Stimulated activated naive CD8-positive, alpha-beta T cell treated with anti-CD3 and anti-CD28 coated beads, Interleukin-15, Interleukin-2, amounts not matched to agents 100 U/mL and 50 U/mL, for 24 hours (primary cell): ENCODE data around the gene ADAMTS3.

Experiments
- ATAC-seq: fragments of 150-1000 bp; cut with Tn5 transposase; one replicate; pipeline ENCODE4 v1.10.0; 2021
- DNase-seq: peaks from one replicate; pipeline ENCODE4 v3.0.0; 2021

The ADAMTS3 gene

DNA sequence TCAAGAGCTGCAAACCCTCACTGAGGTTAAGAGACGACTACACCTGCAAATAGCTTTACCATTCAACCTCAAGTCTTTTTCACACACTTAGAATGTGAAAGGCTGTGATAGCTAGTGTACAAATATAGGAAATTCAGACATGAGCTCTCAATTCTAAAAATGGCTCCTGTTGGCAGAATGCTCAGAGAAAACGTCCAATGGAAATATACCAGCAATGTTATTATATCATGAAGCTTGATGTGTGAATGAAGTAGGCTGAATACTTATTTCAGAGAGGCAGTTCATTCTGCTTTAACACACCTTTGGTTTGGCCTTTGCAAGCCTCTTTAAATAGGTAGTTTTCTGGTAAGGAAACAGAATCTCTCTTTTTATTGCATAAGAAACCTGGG is 227.6 kb downstream of the ADAMTS3 start:
- ATAC-seq (no peak), DNase-seq (no peak)

DNA sequence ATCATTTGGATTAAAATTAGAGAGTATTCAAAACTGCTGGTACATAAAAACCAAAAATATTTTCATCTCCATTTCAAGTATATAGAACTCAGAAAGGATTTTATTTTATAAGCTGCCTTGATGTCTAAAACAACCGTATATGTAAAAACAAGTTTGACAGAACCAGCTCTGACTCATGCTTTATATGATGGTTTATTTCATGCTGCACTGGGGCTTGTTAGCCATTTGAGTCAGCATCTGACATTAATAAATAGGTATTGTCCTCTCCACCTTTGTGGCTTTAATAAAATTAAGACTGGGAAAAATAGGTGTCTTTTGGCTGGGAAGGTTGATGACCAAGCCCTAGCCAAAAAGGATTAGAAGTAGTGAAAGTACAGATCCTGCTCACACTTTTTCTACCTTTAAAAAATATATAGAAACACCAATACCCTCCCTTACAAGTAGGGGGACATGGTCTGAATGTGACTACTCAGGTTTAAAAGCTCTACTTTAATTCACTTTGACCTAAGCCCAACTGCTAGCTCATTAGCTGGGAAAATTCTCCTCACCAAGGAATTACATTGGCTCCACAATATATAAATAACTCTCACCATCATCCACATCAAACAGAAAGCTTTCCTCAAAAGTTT is 228.1 kb downstream of the ADAMTS3 start:
- ATAC-seq = no peak
- DNase-seq = no peak

DNA sequence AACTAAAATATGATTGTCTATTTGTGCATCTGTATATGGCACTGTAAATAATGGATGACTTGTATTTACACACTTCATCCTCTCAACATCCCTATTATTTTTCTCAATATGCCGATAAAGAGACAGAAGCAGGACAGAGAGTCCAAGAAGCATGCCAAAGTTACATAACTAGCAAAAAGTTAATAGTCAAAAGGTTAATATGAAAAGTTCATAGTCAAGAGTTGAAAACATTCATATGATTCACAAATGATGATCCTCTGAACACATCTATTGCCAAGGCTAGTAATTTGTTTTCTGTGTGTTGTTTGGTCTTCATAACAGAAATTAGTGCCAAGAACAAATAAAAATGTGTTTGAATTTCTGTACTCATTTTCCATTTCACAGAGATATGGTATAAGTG is 231.0 kb downstream of the ADAMTS3 start:
- ATAC-seq = no peak

DNA sequence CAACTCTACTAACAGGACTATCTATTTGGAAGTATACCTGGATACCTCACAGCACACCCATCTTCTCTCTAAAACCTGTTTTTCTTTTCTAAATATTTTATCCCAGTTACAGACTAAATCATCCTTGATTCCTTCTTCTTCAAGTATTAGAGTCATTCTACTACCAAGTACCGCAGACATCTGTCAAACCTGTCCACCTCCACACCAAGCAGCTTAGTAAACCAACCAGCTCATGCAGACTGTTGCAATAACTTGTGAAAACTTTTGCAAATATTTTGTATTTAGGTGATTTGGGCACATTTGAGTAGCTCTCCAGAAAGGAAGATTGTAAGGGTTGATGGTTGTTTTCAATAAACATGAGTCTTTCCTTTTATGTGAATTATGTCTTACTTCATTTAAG is 238.6 kb downstream of the ADAMTS3 start:
- no peak for ATAC-seq

More for the DNA sequence above, 231.0 kb downstream of the ADAMTS3 start:
- no peak for DNase-seq

DNA sequence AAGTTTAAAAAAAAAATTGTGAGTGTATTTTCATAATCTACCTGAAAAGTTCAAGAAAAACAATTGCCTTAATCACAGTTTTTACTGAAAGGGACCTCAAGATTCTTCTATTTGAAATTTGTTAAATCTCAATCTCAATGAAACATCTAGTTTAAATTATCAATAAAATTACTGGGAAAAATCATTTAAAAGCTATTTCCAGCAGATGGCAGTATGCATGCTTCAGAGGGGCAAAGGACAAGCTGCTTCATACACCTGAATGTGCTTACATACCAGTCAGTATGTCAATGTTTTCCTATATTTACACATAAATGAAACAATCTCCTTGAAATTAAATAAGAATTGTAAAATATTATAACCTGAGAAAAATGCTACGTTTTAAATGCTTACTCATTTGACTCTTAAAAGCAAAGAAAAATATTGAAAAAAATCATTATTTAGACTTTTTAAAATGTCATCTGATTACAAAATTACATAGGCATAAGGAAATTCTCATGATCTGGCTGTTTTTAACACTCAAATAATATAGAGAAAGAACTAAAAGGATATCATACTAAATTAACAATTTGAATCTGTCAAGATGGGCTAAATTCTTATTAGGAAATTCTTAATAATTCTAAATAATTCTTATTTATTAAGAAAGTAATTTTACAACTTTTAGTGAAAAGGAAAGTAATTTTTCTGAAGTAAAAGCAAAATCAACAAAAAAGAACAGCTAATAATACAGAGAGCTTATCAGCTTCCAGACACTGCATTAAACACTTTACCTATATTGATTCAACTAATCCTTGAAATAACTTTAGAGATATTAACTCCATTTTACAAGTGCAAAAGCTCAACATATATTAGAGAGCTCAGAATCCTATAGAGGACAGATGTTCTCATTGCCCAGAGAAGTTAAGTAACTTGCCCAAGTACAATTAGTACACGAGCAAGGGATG is 242.1 kb downstream of the ADAMTS3 start:
- no peak for ATAC-seq
- no peak for DNase-seq

More for the DNA sequence above, 238.6 kb downstream of the ADAMTS3 start:
- no peak for DNase-seq

DNA sequence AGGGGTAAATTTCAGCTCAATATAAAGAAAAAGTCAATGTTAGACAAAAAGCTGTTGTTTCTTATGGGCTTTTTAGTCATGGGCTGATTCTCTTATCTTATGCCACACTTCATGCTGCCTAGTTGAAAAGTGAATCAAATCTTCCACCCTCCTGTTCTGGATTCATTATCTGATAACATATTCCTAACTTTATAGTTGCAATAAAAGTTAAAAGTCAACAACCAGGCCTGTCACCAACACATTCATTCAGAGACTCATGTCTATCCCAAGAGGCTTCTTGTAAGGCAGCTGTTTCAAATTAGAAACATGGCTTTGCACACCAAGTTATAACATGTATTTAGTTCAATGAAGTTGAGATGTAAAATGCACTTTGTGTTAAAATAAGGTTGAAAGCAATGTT is 243.8 kb downstream of the ADAMTS3 start:
- DNase-seq (no peak), ATAC-seq (no peak)

DNA sequence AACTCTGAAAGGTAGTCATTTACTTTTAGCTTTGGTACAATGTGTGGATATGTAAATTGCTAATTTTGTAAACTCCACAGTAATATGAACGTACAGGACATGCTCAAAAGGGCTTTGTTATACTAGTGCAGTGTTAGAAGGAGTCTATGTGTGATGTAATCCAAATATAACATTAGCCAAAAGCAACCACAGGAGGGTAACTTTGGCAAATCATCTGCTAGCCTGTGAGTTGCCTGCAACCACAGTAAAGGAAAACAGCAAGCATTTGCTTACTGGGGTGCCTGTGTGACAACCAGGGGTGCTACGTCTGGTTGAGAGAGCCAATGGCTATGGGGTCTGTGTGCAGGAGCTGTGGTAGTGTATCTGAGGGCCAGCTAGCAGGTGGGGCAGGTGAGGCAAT is 245.8 kb downstream of the ADAMTS3 start:
- no peak for ATAC-seq
- DNase-seq = no peak

DNA sequence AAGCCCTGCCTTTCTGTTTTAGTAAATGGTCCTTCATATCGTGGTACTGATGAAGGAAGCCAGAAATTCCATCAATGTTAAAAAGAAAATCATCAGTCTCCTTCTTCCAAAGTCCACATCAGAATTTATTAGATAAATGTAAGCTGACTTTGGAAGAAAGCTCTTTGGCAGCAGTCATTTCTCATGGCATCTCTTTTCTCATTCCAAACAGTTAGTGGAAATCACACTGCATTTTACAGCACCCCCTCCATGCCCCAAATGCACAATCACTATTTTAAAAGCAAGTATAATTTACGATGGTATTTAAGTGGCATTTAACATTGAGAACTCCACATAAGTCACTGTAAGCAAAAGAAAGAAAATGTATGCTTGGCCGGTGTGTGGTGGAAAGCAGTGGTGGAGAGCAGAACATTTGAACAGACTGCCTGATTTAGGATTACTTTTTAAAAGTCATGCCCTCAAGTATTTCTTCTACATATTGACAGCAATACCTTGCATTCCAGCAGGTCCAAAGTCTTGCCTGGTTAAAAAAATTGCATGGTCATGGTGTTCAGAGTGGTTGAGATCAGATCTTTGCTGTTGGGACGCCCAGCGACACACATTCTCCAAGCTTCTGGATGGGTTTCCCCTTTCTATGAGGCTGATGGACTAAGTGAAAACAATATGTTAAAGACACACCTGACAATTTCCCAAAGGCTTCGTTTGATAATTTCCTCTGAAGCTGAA is 248.6 kb downstream of the ADAMTS3 start:
- no peak for ATAC-seq
- no peak for DNase-seq

DNA sequence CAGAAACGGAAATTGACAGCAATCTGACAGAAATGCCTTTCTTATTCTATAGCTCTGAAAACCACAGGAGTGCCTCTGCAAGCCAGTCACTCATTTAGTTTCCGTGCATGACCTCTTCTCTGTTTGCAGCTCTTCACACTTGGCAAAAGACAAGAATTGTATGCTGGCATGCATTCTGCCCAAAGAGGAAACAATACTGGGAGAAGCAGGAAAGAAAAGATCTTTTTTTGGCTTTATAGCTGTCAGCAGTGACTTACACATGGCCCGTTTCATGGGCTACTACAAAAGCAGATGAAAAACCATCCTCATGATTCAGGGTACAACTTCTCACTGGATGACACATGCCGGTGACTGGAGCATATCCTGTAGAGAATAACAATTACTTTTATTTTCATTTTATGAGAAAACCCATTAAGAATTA is 249.4 kb downstream of the ADAMTS3 start:
- ATAC-seq = peak; percentile 61
- no peak for DNase-seq

DNA sequence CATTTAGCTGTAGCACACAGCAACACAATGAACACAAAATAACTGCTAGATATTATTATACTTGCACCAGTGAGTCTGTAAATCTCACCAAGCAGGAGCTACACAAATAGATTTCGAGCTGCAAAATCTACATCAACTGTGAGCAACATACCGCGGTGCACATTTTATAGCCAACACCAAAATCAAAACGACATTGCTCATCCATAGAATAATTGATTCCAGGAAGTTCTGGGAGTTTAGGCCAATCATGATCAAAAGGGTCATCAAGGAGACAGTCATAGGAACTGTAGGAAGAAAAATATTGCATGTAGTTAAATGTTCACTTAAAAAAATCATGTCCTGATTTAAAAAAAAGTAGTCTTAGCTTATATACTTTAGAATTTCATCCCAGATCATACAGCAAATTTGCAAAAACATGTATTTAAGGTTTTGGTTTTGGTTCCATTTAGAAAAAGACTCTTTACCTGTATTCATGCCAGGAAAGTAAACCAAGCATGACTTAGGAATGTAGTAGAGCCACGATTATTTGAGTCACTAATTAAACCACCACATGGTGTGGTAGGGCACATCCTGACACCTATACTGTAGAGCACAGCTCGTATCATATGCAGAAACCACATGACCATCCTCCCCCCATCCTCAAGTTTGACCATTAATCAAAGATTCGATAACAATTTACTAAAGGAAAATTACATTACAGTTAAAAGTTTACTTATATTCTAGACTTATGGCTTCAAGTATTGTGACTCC is 250.4 kb downstream of the ADAMTS3 start:
- ATAC-seq (no peak), DNase-seq (no peak)

DNA sequence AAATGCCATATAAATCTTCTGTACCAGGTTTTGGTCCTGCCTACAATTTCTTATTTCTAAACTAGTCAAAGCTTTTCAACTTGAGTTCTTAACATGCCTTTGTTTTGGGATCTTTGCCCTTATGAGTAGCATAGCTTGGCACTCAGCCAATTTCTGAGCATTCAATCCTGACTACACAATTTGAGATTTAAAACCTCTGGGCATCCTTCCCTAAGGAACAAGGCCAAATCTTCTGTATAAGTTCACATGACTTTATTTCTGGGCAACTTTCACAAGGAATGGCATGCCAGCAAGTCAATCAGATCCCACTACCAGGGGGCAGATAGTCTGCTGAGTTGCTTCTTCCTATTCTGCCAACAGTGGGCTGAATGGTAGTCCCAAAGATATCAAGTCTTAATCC is 254.2 kb downstream of the ADAMTS3 start:
- ATAC-seq = no peak
- DNase-seq = no peak

DNA sequence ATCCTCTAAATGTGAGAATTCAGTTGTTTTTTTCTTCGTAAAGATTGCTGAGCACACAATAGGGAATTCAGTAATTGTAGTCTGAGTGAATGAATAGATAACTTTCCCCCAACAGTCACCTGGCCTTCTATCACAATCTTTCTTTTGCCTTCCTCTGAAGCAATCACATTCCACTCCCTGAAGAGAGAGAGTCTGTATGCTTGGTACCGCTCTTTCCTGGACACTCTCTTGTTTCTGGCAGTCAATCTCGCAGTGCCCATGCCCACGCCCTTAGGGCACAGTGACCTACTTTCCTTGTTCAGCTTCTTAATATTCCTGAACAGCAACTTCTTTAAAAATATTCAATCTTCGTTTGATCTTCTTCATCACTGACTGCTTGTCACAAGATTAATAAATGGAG is 255.9 kb downstream of the ADAMTS3 start:
- DNase-seq = no peak
- ATAC-seq = no peak

DNA sequence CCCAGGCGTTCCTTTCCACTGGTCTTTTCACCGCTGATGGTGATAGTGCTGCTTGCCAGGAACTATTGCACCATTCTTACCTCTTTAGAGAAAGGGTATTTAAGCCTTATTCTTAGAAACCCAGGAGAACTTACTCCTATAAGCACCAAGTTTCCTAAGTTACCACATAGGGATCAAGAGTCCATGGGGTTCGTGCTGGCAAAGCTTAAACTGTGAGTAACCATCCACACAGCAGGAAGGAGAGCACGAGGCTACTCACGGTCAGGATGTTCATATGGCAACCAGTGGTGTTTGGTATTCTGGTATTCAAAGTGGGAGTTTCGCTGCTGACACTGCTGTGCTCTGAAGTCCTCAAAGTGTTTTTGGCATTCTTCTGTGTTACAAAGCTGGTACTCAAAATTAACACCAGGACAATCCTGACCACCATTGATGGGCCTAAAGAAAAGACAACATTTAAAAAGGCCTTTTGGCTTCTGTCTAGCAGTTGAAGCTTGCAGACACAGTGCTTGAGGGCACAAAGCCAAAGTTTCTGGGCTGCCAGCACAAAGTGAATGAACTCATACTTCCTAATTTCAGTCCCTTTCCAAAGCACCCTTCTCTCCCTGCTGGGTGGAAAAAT is 256.9 kb downstream of the ADAMTS3 start:
- DNase-seq = no peak

DNA sequence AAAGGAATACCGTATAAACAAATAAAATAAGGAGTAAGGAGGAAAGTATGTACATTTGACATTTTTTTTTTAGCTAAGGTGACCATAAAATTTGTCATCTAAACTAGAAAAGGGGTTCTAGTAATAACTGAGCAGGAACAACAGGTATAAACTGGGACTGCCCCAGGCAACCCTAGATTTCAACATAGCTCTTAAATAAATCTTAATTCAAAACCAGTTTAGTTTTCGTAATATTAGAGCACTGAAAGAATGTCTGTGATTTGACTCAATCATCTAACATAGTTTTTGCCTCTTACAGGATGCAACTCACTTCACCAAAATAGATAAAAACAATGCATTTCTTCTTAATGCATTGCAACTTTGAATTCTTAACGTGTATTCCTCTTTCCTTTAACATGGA is 257.7 kb downstream of the ADAMTS3 start:
- DNase-seq (no peak), ATAC-seq (no peak)

More for the DNA sequence above, 256.9 kb downstream of the ADAMTS3 start:
- ATAC-seq = no peak

DNA sequence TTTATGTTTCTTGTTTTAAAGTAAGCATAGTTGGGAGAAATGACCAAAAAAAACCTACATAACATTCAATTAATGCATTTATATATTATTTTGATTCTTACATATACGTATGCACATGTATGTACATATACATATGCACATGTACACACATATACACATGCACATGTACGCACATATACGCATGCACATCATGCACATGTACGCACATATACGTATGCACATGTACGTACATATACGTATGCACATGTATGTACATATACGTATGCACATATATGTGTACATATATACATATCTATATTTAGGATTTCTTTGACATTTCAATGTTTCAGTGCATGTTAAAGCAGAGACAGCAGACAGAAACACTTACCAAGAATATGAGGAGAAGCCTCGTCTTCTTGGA is 263.4 kb downstream of the ADAMTS3 start:
- DNase-seq (no peak), ATAC-seq (no peak)

DNA sequence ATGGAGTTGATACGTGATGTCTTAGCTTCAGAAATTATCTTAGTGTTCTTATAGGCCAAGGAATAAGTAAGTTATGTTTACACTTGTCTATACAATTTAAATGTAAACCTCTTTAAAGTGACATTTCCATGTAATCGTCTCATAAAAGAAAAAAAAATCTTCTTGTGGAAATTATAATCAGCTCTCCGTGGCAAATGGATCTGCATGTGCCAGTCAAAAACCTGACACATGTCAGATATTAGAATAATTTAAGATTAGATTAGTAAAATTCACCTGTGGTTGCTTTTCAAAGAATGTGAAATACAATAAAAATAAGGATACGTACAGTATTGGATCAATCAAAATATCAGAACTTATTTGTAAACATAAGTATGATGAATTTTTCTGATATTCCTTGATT is 263.9 kb downstream of the ADAMTS3 start:
- ATAC-seq (no peak), DNase-seq (no peak)

DNA sequence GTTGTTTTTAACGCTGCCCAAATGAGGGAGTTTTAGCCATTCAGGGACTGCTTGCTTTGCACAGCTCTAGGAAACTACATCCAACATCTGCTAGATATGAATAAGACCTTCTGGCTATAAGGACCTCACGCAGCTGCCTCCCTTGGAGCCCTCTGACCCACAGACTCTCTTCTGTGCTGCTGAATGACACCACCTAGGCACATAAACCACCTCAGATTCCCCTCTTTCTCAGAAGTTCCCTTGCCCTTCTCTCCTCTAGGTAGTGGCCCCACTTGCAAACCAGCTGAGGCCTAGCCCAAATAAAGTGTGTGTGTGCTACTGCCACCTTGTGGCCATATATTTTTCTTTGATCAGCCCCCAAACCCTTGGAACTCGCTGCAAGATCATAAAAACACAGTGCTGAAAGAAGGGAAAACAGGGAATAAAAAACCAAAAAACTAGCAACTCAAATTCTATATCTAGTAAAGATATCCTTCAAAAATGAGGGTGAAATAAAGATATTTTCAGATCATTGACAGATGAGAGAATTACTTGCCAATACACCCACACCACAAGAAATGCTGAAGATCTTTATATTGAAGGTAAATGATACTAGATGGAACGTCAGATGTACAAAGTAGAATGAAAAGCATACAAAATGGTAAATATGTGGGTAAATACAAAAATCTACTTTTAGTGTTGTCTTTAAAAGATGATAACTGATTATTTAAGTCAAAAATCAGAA is 265.9 kb downstream of the ADAMTS3 start:
- peak; percentile 73 for ATAC-seq
- DNase-seq = peak; percentile 37

DNA sequence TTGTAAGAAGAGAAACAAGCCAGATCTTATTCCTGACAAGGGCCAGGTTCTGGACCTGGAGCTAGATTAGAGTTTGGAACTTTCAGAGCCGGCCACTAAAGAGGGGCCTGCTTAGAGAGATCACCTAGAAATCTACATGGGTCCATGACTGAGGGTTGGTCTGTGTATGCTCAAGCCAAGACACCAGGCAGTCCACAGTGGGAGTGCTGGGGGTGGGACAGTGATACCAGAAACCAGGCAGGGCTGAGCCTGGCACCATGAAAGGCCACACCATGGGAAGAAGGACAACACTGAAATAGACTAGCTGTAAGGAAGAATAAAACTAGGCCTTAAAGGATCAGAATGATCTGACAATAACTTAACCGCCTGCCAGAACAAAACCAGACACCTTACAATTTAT is 267.3 kb downstream of the ADAMTS3 start:
- ATAC-seq = no peak
- no peak for DNase-seq

DNA sequence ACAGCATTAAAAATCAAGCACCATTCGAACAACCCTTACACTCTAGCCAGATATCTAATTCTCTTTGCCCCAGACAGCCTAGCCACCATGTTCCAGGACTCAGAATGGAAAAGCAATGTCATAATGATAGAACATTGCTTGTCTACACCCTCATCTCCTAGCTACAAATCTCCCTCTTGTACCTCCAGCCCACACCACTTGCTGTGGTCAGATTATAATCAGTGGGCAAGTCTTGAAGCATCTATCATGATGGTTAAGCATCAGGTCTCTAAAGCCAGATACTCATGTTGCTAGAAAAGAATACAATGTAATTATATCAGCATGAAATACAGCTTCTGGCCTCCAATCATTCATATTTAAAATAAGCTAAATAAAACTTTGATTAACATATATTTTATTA is 268.9 kb downstream of the ADAMTS3 start:
- no peak for ATAC-seq
- no peak for DNase-seq

DNA sequence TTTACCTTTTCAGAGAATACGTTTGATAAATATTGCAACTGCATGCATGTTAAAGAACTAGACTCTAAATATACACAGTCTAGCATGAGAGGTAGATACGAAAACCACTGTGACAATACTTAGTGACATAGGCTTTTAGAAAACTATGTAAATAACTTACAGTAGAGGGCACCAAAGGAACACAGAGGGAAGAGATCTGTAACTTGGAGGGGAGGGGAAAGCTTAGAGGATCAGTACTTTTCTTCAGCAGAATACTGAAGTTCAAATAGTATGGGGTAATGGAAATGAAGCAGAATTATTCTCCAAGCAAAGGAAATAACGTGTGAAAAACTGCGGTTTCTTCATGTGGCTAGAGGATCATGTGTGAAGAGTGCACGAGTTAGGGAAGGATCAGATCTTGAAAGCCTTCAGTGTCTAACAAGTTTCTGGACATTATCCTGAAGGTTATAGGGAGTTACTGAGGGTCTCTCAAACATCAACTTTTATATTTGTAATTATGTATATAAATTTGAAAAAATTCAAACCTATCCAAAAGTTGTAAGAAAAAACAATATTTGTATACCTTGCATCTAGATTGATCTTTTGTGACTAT is 273.0 kb downstream of the ADAMTS3 start:
- DNase-seq (no peak), ATAC-seq (no peak)

DNA sequence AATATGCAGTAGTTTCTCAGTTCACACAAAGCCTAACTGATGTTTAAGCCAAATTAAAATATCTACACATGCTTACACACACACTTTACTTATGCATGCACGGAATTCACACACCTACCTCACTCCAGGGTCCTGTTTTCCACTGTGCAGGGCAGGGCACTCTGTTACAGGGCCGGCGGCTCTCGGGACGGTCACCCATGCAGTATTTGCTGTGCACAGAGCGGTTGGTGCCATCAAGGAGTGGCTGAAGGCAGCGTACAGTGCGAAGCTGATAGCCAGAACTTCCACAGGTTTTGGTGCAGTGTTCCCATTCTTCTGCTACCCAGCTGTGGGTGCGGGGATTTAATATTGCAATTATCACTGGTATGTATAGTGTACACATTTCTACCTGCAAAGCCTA is 278.3 kb downstream of the ADAMTS3 start:
- no peak for ATAC-seq
- no peak for DNase-seq
